K562 (cell line): Measurements from ENCODE around the gene NODAL.

Experiments used
- CREBBP ChIP-seq: IDR thresholded peaks from one replicate; pipeline ENCODE4 v1.6.1; 2012; ENCODE audit warnings: low read depth, mild to moderate bottlenecking, control low read depth, inconsistent platforms, low read length
- ETS2 ChIP-seq: IDR thresholded peaks from 2 replicates; pipeline ENCODE4 v1.6.1; 2016; ENCODE audit warnings: borderline replicate concordance, missing genetic modification characterization, mild to moderate bottlenecking, moderate library complexity, missing compliant biosample characterization; ENCODE audit not compliant: poor library complexity, severe bottlenecking
- EZH2 ChIP-seq: IDR thresholded peaks from 2 replicates; pipeline ENCODE4 v1.6.1; 2012; ENCODE audit warnings: low read depth, mild to moderate bottlenecking, inconsistent platforms, low read length, borderline replicate concordance
- HSF4 ChIP-seq: fragments of 250-450 bp; sonication (Bioruptor Pico); IDR thresholded peaks from 2 replicates; pipeline ENCODE4 v2.1.2; 2022; ENCODE audit warnings: mild to moderate bottlenecking, moderate library complexity, borderline replicate concordance
- MEF2A ChIP-seq: IDR thresholded peaks from 2 replicates; pipeline ENCODE4 v1.6.1; 2011; ENCODE audit warnings: low read depth, mild to moderate bottlenecking, low read length, moderate library complexity; ENCODE audit not compliant: control insufficient read depth
- NONO ChIP-seq, 2 experiments: fragments of 200-400 bp in 1 of 2; fragments of 450-650 bp in 1 of 2; formaldehyde crosslinking in 1 of 2; IDR thresholded peaks; 2 replicates each; pipeline ENCODE4 v1.6.1; 2017; ENCODE audit warnings: low read depth in 2 of 2, mild to moderate bottlenecking in 2 of 2, moderate library complexity in 2 of 2, low read length in 1 of 2
- PHF8 ChIP-seq: fragments of 200-600 bp; sonication (generic); IDR thresholded peaks from 2 replicates; pipeline ENCODE4 v1.6.1; 2012; ENCODE audit warnings: mixed run types, mild to moderate bottlenecking, inconsistent platforms, low read length, moderate library complexity, borderline replicate concordance
- POLR2AphosphoS5 ChIP-seq: IDR thresholded peaks from 2 replicates; pipeline ENCODE4 v1.6.1; 2011; ENCODE audit warnings: mild to moderate bottlenecking, low read depth, low read length, moderate library complexity; ENCODE audit not compliant: control insufficient read depth, insufficient read depth
- TF ChIP-seq, protein P1 (sequence below), 3 experiments: IDR thresholded peaks in 2 of 3; conservative IDR thresholded peaks in 1 of 3; 2 replicates each; pipeline ENCODE4 v1.5.1; 2011 to 2012; ENCODE audit warnings: low read length in 3 of 3, mild to moderate bottlenecking in 3 of 3, control low read depth in 2 of 3, improper control_type of control experiment in 1 of 3, inconsistent platforms in 1 of 3, low read depth in 1 of 3, mixed read lengths in 1 of 3, moderate library complexity in 1 of 3; ENCODE audit not compliant: insufficient read depth in 2 of 3
- TF ChIP-seq, protein P2 (sequence below): fragments of 150-350 bp; conservative IDR thresholded peaks from 2 replicates; pipeline ENCODE4 v1.6.1; 2014; ENCODE audit warnings: low read length
- TF ChIP-seq, protein P3 (sequence below), 2 experiments: fragments of 450-650 bp in 1 of 2; sonication (generic) in 1 of 2; formaldehyde crosslinking in 1 of 2; IDR thresholded peaks in 1 of 2; conservative IDR thresholded peaks in 1 of 2; 2 replicates each; pipeline versions ENCODE4 v1.6.1 to v1.8.1; 2016 to 2023; ENCODE audit warnings: mild to moderate bottlenecking in 2 of 2, moderate library complexity in 2 of 2, inconsistent platforms in 1 of 2, missing genetic modification reagents in 1 of 2

DNA sequence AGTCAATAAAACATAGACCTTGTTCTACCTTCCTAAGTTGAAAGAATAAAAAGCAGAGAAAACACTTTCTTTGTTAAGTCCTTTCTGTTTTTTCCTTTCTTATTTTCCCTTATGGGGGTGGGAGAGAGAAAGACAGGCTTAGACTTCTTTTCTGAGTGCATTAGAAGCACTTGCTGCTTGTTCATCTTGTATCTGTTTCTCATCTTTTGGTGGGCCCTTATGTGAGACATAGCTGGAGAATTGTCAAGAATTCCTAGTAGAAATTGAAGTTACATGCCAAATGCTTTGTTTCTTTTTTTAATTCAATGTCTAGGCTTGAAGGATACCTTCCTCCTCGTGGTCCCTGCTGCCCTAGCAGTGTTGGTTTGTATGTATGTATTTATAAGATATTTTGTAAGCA, 30.9 kb downstream of the NODAL start:
- TF ChIP-seq, protein P1, sequence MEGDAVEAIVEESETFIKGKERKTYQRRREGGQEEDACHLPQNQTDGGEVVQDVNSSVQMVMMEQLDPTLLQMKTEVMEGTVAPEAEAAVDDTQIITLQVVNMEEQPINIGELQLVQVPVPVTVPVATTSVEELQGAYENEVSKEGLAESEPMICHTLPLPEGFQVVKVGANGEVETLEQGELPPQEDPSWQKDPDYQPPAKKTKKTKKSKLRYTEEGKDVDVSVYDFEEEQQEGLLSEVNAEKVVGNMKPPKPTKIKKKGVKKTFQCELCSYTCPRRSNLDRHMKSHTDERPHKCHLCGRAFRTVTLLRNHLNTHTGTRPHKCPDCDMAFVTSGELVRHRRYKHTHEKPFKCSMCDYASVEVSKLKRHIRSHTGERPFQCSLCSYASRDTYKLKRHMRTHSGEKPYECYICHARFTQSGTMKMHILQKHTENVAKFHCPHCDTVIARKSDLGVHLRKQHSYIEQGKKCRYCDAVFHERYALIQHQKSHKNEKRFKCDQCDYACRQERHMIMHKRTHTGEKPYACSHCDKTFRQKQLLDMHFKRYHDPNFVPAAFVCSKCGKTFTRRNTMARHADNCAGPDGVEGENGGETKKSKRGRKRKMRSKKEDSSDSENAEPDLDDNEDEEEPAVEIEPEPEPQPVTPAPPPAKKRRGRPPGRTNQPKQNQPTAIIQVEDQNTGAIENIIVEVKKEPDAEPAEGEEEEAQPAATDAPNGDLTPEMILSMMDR (IDR thresholded peaks at IDR 0.05 in 2 of 3, conservative IDR thresholded peaks at IDR 0.05 in 1 of 3; ENCODE audit: insufficient read depth in 2 of 3, low read depth in 1 of 3, low read length in 3 of 3), result no peak
- TF ChIP-seq PHF8 (no peak), EZH2 (no peak), NONO (IDR thresholded peaks at IDR 0.05; ENCODE audit: low read depth in 2 of 2, low read length in 1 of 2) (no peak), HSF4 (CRISPR knock-in tag) (no peak), MEF2A (no peak), POLR2AphosphoS5 (no peak), ETS2 (tag) (no peak), CREBBP (no peak)
- TF ChIP-seq, protein P2, sequence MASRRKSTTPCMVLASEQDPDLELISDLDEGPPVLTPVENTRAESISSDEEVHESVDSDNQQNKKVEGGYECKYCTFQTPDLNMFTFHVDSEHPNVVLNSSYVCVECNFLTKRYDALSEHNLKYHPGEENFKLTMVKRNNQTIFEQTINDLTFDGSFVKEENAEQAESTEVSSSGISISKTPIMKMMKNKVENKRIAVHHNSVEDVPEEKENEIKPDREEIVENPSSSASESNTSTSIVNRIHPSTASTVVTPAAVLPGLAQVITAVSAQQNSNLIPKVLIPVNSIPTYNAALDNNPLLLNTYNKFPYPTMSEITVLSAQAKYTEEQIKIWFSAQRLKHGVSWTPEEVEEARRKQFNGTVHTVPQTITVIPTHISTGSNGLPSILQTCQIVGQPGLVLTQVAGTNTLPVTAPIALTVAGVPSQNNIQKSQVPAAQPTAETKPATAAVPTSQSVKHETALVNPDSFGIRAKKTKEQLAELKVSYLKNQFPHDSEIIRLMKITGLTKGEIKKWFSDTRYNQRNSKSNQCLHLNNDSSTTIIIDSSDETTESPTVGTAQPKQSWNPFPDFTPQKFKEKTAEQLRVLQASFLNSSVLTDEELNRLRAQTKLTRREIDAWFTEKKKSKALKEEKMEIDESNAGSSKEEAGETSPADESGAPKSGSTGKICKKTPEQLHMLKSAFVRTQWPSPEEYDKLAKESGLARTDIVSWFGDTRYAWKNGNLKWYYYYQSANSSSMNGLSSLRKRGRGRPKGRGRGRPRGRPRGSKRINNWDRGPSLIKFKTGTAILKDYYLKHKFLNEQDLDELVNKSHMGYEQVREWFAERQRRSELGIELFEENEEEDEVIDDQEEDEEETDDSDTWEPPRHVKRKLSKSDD, result no peak
- TF ChIP-seq, protein P3, sequence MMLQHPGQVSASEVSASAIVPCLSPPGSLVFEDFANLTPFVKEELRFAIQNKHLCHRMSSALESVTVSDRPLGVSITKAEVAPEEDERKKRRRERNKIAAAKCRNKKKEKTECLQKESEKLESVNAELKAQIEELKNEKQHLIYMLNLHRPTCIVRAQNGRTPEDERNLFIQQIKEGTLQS (IDR thresholded peaks at IDR 0.05), result no peak
- TF ChIP-seq, protein P3 (CRISPR knock-in tag; conservative IDR thresholded peaks at IDR 0.05), result no peak
